Measurements from ENCODE around the gene LIMS1. TPM values are rescaled to one million over a fixed set of nuclear protein-coding genes. Genes with fewer than 3 reads are reported as not detected.
"Not testable (repeated sequence)": the region's sequence is repeated elsewhere in the genome, so short reads cannot be mapped to it uniquely, and the experiment has no call there.

The LIMS1 gene
- total RNA-seq, 2 donors from 2014 or later = 104 to 122 TPM

DNA sequence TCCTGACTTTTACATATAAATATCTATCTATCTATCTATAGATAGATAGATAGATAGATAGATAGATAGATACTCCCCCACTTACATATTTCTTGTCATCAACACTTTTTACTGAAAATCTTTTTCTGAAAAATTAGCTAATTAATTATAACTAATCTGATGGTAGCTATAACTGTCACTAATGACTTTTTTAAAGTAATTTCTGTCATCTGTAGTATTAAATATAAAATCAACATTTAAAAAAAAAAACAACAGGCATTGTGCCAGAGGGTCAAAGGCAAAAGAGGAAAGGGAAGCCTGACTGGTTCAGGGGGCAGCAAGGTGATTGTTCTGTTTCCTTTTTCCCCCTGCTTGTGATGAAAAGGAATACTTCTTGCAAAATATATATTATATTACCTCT lies 122.0 kb downstream of the LIMS1 start:
- not testable (repeated sequence) for H3K27ac Mint-ChIP-seq; H3K9me3 Mint-ChIP-seq; H3K36me3 Mint-ChIP-seq (ENCODE audit: insufficient read depth in 2 of 2); DNase-seq; H3K4me3 Mint-ChIP-seq; ATAC-seq (replicated peaks in 1 of 2); H3K27me3 Mint-ChIP-seq (ENCODE audit: low read depth)
- peaks cover 16% of the 10 kb centered on the region for H3K4me1 Mint-ChIP-seq (ENCODE audit: low read depth)

DNA sequence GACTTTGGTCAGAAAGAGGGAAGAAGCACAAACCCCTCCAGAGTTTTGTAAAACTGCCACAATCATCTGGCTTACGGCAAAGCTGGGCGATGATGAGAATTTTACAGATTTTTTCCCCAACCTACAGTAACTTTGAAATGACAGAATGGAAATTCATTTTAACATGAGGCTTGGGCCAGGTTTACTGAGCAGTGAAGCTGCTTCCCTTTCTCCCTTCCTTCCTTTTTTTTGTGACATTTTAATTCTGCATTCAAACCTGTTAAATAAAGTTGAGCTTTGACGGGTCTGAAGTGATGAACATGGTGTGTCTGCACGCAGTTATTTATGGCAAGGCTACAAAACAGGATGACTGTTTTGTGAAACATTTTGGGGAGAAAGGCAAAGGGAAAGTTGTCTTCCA lies 123.2 kb downstream of the LIMS1 start:
- not testable (repeated sequence) for H3K4me3 Mint-ChIP-seq; H3K9me3 Mint-ChIP-seq; ATAC-seq (replicated peaks in 1 of 2); H3K27ac Mint-ChIP-seq; DNase-seq; H3K36me3 Mint-ChIP-seq (ENCODE audit: insufficient read depth in 2 of 2); H3K4me1 Mint-ChIP-seq (ENCODE audit: low read depth); H3K27me3 Mint-ChIP-seq (ENCODE audit: low read depth)

DNA sequence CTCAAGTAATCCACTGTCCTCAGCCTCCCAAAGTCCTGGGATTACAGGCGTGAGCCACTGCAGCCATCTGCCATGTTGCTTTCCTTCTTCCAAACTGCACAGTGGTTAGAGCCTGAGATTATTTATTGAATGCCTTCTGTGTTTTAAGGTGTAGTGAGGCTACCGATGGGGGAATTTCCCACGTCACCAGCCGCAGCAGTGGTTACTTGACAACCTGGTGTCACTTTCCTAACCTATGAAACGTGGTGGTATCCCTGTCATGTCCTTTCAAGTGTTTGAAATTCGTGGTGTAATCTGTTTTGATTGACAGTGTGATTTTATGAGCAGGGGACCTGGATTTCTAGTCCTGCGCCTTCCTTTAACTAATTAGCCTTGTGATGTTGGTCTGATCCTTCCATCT lies 124.3 kb downstream of the LIMS1 start:
- not testable (repeated sequence) for H3K4me1 Mint-ChIP-seq (ENCODE audit: low read depth); DNase-seq; H3K36me3 Mint-ChIP-seq (ENCODE audit: insufficient read depth in 2 of 2); H3K27me3 Mint-ChIP-seq (ENCODE audit: low read depth); H3K9me3 Mint-ChIP-seq; H3K27ac Mint-ChIP-seq; ATAC-seq (replicated peaks in 1 of 2); H3K4me3 Mint-ChIP-seq

GRCh38 chr2:108661493-108661892 lies 127.2 kb downstream of the LIMS1 start:
- H3K4me3 Mint-ChIP-seq; ATAC-seq (replicated peaks in 1 of 2); H3K27me3 Mint-ChIP-seq (ENCODE audit: low read depth); DNase-seq; H3K4me1 Mint-ChIP-seq (ENCODE audit: low read depth); H3K27ac Mint-ChIP-seq; H3K36me3 Mint-ChIP-seq (ENCODE audit: insufficient read depth in 2 of 2); H3K9me3 Mint-ChIP-seq: not testable (repeated sequence)

- peak; percentile 44 to 82 for ATAC-seq (replicated peaks in 1 of 2)
- H3K27ac Mint-ChIP-seq = not testable (repeated sequence)
These were observed 127.9 kb downstream of the LIMS1 start for GRCh38 chr2:108662207-108662612.

GRCh38 chr2:108663346-108663745 lies 129.1 kb downstream of the LIMS1 start:
- H3K27ac Mint-ChIP-seq = peak overlapping the region; percentile 20
- H3K27me3 Mint-ChIP-seq (ENCODE audit: low read depth); H3K9me3 Mint-ChIP-seq; H3K36me3 Mint-ChIP-seq (ENCODE audit: insufficient read depth in 2 of 2); ATAC-seq (replicated peaks in 1 of 2); DNase-seq; H3K4me1 Mint-ChIP-seq (ENCODE audit: low read depth); H3K4me3 Mint-ChIP-seq: not testable (repeated sequence)

More at GRCh38 chr2:108662207-108662612, 127.9 kb downstream of the LIMS1 start:
- H3K36me3 Mint-ChIP-seq (ENCODE audit: insufficient read depth in 2 of 2); DNase-seq; H3K9me3 Mint-ChIP-seq; H3K27me3 Mint-ChIP-seq (ENCODE audit: low read depth); H3K4me3 Mint-ChIP-seq; H3K4me1 Mint-ChIP-seq (ENCODE audit: low read depth): not testable (repeated sequence)

- H3K9me3 Mint-ChIP-seq; H3K4me1 Mint-ChIP-seq (ENCODE audit: low read depth); H3K36me3 Mint-ChIP-seq (ENCODE audit: insufficient read depth in 2 of 2); H3K4me3 Mint-ChIP-seq; ATAC-seq (replicated peaks in 1 of 2); DNase-seq; H3K27me3 Mint-ChIP-seq (ENCODE audit: low read depth): not testable (repeated sequence)
- peak overlapping the region; percentile 33 for H3K27ac Mint-ChIP-seq
These were observed 129.8 kb downstream of the LIMS1 start for GRCh38 chr2:108664089-108664488.

GRCh38 chr2:108664979-108665378 lies 130.7 kb downstream of the LIMS1 start:
- not testable (repeated sequence) for H3K4me1 Mint-ChIP-seq (ENCODE audit: low read depth); H3K27me3 Mint-ChIP-seq (ENCODE audit: low read depth)

DNA sequence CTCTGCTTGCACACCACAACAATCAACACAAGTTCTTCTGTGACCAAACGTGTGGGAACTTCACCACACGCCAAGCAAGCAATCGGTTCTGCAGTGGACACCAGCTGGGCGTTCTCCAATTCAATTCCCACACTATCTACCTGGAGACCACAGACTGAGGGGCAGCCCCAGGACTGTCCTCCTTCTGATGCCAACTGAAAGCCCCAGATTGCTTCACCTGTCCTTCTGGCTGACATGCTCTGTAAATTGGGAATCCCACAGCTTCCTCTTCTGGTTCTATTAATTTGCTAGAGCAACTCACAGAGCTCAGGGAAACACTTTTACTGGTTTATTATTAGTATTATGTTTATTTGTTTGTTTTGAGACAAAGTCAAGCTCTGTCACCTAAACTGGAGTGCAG lies 131.7 kb downstream of the LIMS1 start:
- not testable (repeated sequence) for H3K4me3 Mint-ChIP-seq; H3K9me3 Mint-ChIP-seq; DNase-seq; ATAC-seq (replicated peaks in 1 of 2); H3K4me1 Mint-ChIP-seq (ENCODE audit: low read depth); H3K36me3 Mint-ChIP-seq (ENCODE audit: insufficient read depth in 2 of 2); H3K27ac Mint-ChIP-seq; H3K27me3 Mint-ChIP-seq (ENCODE audit: low read depth)

More at GRCh38 chr2:108664979-108665378, 130.7 kb downstream of the LIMS1 start:
- ATAC-seq (replicated peaks in 1 of 2); H3K4me3 Mint-ChIP-seq; H3K9me3 Mint-ChIP-seq; H3K36me3 Mint-ChIP-seq (ENCODE audit: insufficient read depth in 2 of 2); DNase-seq; H3K27ac Mint-ChIP-seq: not testable (repeated sequence)

- H3K4me1 Mint-ChIP-seq (ENCODE audit: low read depth); H3K9me3 Mint-ChIP-seq; H3K27ac Mint-ChIP-seq; H3K4me3 Mint-ChIP-seq; H3K27me3 Mint-ChIP-seq (ENCODE audit: low read depth); H3K36me3 Mint-ChIP-seq (ENCODE audit: insufficient read depth in 2 of 2); DNase-seq; ATAC-seq (replicated peaks in 1 of 2): not testable (repeated sequence)
These were observed 132.9 kb downstream of the LIMS1 start for GRCh38 chr2:108667140-108667539.

DNA sequence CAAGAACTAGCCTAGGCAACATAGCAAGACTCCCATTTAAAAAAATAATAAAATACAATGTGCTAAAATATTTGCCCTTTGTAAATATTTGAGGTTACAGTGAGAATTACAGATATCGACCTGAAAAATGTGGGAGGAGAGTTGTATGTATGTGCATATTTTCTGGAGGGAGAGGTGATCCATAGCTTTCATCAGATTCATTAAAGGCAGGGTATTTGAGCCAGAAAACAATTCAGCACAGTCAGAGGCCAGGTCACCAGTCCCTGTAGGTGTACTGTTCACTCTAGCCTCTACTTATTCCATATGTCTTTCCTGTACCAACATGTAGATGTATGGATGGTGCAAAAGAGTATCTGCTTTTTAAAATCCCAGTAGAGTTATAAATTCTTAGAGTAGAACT lies 136.0 kb downstream of the LIMS1 start:
- not testable (repeated sequence) for H3K27ac Mint-ChIP-seq; ATAC-seq (replicated peaks in 1 of 2); H3K4me1 Mint-ChIP-seq (ENCODE audit: low read depth); H3K4me3 Mint-ChIP-seq; DNase-seq; H3K9me3 Mint-ChIP-seq; H3K27me3 Mint-ChIP-seq (ENCODE audit: low read depth)
- H3K36me3 Mint-ChIP-seq (ENCODE audit: insufficient read depth in 2 of 2) = peaks cover under 1 to 11% of the 10 kb centered on the region in 2 donors

DNA sequence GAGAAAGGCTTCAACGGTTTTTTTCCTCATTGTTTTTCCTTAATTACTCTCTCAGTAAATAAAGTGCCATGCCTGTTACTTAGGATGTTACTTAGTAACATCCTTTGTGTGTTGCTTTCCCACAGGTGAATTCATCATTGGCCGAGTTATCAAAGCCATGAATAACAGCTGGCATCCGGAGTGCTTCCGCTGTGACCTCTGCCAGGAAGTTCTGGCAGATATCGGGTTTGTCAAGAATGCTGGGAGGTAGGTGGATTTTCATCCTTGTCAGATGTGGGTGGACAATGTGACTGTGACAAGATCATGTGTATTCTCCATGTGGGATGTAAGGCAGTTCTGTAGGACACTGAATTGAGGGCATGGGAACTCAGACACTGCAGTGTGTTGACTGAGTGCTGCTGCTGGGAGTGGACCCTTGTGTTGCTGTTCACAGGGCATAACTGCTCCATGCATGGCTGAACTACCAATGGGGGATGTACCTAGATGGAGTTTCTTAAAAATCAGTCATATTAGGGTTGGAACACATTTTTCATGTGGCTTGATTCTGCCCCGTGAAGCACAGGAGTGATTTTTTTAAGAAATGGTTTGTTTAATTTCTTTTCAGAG lies 138.0 kb downstream of the LIMS1 start:
- not testable (repeated sequence) for H3K27me3 Mint-ChIP-seq (ENCODE audit: low read depth); DNase-seq; H3K27ac Mint-ChIP-seq; ATAC-seq (replicated peaks in 1 of 2); H3K9me3 Mint-ChIP-seq; H3K4me3 Mint-ChIP-seq; H3K4me1 Mint-ChIP-seq (ENCODE audit: low read depth)
- H3K36me3 Mint-ChIP-seq (ENCODE audit: insufficient read depth in 2 of 2) = peaks cover 2 to 13% of the 10 kb centered on the region in 2 donors

GRCh38 chr2:108676522-108676921 lies 142.3 kb downstream of the LIMS1 start:
- H3K4me1 Mint-ChIP-seq (ENCODE audit: low read depth); H3K27me3 Mint-ChIP-seq (ENCODE audit: low read depth); DNase-seq; H3K4me3 Mint-ChIP-seq; H3K9me3 Mint-ChIP-seq; H3K27ac Mint-ChIP-seq; ATAC-seq (replicated peaks in 1 of 2): not testable (repeated sequence)
- peaks cover 2 to 12% of the 10 kb centered on the region in 2 donors for H3K36me3 Mint-ChIP-seq (ENCODE audit: insufficient read depth in 2 of 2)

DNA sequence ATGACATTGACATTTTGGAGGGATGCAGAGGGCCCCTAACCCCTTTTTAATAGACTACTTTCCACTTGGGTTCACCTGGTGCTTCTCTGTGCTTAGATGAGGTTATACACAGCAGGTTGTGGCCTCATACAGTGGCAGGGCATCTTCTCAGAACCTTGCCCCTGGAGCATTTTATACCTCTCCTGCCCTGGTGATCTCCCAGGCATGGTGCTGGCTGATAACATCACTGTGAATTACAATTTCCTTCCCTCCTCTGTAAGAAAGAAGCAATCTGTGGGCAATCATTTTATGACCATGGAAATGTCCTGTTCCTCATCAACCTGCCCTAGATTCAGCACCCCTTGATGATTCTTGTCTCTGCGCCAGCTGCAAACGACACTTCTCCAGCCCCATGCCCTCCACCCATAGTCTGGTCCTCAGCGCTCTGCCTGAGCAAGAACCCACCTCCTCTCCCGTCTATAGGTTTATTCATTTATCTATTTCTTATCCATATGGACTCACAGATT lies 143.0 kb downstream of the LIMS1 start:
- H3K9me3 Mint-ChIP-seq; H3K4me1 Mint-ChIP-seq (ENCODE audit: low read depth); ATAC-seq (replicated peaks in 1 of 2); H3K4me3 Mint-ChIP-seq; H3K27ac Mint-ChIP-seq; H3K27me3 Mint-ChIP-seq (ENCODE audit: low read depth); DNase-seq: not testable (repeated sequence)
- peaks cover 2 to 11% of the 10 kb centered on the region in 2 donors for H3K36me3 Mint-ChIP-seq (ENCODE audit: insufficient read depth in 2 of 2)
